Superior temporal gyrus (tissue), 1 donor: ENCODE data around the gene TOP3B.

ENCODE experiments used
- DNase-seq: peaks from one replicate; pipeline ENCODE4 v3.0.0-alpha.2; 2016; ENCODE audit errors: extremely low spot score

Gene TOP3B

GRCh38 chr22:21963286-21963685, 19.3 kb downstream of the TOP3B start:
- DNase-seq = no peak

DNA sequence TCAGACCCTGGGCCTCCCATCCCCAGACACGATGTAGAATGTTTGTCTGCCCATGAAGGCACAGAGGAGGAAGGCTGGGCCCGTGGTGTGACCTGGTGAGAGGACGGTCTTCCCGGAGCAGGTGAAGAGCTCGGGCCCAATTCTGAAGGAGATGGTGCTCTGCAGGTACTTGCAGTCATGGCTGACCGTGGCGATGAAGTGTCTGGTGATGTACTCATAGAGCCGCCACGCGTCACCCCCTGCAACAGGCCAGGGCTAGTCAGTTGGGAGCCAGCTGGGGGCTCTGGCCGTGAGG, 20.0 kb downstream of the TOP3B start:
- no peak for DNase-seq

DNA sequence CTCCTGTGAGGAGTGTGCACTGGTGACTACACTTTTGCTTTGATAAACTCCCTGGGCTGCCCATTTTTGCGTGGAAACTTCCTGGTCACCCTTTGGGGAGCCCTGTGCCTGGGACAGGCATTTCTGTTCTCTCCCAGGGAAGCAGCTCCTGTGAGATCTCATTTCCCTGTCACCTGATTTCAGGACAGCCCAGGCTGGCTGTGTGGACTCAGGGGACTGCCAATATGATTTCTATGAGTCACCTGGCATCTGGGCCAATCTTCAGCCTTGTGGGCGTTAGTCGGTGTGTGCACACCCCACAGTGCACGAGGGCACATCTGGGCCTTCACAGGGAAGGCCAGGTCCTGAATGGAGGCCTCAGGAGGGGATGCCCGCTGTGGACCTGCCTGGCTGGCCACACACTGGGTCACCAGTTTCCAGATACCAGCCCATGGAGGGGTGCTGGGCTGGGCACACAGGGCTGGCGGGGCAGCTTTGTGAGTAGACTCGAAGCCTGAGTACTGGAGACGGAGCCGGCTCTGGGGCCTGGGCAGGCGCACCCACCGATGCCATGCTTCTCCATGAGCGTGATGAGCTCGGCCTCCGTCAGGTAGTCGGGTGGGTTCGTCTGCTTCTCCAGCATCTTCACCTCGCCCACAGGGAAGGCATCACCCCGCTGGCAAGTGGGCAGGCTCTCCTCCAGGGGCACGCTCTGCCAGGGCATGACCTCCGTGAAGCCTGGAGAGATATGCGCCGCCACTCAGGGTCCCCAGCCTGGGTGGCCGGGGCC, 20.5 kb downstream of the TOP3B start:
- DNase-seq = no peak

DNA sequence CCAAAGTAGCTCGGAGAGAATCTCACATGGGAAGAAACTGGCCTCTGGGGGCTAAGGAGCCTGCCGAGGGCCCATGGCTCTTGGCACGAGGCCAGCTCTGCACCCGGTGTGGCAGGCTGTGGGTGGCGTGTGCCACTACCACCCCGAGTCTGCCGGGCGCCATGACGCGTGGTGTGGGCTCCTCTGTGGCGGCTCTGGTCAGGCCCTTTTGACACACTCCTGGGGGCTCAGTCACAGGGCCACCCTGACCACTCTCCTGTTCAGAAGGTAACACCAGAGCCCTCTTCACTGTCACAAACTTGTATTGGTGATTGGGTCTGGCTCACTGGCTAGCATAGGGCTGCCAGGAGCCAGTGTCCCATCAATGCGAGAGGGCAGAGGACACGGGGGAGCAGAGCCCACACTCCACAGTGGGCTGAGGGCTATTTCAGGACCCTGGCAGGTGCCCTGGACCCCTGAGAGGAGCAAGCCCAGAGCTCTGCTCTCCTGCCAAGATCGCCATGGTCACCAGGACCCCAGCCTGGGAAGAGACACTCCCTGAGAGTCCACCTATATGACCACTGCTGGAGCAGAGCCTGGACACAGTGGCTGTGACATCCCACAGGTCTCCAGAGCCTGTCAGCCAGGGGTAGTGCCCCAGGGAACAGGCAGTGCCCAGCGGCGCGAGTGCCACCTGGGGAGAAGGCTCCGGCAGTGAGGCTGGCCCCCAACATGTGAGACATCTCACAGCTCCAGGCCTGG, 21.3 kb downstream of the TOP3B start:
- no peak for DNase-seq

DNA sequence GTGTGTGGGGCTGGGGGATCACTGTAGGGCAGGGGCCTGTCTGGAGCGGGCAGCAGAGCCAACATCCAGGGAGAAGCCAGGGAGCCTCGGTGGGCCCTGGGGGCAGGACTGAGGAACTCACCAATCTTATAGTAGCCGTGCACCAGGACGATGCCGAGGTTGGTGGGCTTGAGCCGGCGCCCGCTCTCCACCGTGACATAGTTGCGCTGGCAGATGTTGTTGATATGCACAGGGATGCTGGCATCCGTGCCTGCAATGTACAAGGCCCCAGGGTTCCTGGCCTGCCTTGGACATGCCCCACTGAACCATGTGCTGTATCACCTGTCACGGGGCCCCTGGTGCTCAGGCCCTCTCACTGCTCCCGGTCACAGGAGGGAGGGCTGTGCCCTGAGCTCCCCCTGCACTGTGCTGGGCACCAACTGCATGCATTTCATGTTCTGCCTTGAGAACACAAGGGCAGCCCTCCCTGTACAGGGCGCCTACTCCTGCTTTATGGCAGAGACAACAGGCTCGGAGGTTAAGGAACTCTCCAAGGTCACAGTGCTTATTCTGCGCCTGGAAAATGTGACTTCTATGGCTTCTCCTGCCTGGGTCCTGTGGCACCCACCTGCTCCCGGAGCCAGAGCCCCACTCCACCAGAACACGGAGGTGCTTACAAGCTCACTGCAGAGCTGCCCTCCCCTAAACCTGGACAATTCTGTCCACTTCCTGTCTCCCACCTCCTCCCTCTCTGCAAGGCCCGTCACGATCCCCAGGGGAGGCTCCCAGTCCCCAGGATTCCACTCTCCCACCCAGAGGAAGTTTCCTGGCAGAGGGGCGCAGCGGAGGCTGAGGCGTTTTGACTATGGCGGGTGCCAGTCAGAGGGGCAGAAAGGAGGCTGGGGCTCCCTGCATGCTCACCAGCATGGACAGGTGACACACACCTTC, 22.1 kb downstream of the TOP3B start:
- no peak for DNase-seq

DNA sequence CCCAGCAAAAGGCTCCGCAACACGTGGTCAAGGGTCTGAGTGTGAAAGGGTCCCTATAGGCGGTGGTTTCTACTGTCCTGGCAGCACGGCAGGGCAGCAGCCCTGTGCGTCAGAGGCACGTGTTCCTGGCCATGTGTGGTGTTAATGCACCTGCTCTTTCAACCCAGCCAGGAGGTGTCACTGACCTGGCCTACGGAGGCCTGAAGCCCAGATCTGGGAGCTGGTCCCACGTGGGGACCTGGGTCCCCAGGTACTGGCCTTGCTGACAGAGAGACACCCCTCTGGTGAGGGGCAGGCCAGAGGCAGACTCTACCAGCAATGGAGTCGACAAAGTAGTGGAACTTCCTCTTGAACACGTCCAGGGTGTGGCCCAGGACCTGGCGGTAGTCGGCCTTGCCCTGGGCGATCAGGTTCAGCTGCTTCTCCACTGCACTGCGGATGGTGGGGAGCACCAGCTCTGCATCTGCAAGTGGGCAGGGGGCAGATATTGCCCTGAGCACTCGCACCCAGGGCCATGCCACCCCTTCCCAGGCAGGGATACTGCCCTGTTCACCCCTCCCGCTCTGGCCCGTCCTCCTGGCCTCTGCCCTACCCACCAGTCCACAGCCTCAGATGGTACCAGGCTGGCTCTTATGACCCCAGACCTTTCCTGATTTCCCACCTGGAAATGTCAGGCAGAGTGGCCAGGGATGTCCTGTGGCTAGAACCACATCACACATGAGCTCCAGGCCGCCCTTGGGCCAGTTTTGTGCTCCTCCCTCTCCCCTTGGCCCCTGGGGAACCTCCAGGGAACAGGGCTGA, 23.1 kb downstream of the TOP3B start:
- DNase-seq = no peak

GRCh38 chr22:21958360-21959273, 24.0 kb downstream of the TOP3B start:
- no peak for DNase-seq

- DNase-seq = peak; percentile 83
Observed at GRCh38 chr22:21952586-21953571, 29.7 kb downstream of the TOP3B start, which contains the start of gene PPM1F. TSS of gene PPM1F (minus strand) at chr22:21952848. CDS start at chr22:21946048, 6,800 bp downstream.

DNA sequence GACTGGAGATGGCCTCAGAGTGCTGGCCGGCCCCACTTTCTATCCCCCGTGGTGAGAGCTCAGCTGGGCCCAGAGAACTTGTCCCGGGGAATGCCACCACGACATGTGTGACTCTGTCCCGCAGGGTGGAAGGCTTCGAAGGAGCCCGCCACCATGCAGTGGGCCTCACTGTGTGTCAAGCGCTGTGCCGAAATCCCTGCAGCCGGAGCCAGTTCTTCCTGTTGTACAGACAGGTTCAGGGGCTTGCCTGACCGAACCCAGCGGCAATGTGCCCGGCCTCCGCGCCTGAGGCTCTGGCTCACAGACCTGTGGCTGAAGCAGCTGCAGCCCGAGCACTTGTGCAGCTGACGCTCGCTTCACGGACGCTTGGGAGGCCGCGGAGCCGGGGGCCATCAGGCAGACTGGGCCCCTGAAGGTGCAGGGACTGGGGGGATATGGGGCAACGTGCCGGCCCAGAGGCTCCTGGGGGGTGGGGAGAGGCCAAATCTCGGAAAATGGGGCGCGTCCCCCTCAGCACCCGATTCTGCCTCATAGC, 30.6 kb downstream of the TOP3B start:
- no peak for DNase-seq

DNA sequence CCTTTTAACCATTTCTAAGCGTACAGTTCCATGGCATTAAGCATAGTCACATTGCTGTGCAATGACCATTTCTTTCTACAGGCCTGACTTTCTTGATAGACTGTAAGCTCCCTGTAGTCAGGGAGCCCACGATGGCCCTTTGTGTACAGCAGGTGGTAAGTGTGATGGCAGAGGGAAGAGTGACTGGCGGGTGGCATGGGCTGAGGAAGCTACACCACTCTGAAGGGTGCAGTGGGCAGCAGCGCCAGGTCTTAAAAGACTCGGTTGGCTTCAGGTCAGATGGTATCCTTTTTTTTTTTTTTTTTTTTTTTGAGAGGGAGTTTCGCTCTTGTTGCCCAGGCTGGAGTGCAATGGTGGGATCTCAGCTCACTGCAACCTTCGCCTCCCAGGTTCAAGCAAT, 31.5 kb downstream of the TOP3B start:
- DNase-seq = no peak

- no peak for DNase-seq
Observed at GRCh38 chr22:21949948-21950347, 32.6 kb downstream of the TOP3B start.

- no peak for DNase-seq
Observed at GRCh38 chr22:21949569-21949918, 33.0 kb downstream of the TOP3B start.

- no peak for DNase-seq
Observed at GRCh38 chr22:21948824-21949568, 33.6 kb downstream of the TOP3B start.

DNA sequence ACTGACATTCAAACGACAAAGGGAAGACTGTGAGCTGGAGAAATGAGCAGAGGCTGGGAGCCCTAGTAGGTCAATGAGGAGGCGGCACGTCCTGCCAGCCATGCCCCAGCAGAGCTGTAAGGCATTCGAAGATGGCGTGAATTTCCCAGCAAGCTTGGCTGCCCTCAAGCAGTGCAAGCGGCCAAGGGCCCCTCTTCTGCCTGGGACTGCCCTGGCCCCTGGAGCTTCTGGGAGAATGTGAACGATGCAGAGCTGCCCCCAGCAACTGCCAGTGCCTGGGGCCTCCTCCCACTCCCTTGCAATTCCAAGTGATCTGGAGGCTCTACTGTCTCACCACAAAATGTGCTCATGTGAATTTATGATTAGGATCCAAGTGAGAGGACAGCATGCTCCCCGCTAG, 34.2 kb downstream of the TOP3B start:
- no peak for DNase-seq

- peak; percentile 33 for DNase-seq
Observed at GRCh38 chr22:21947040-21948014, 35.3 kb downstream of the TOP3B start.

DNA sequence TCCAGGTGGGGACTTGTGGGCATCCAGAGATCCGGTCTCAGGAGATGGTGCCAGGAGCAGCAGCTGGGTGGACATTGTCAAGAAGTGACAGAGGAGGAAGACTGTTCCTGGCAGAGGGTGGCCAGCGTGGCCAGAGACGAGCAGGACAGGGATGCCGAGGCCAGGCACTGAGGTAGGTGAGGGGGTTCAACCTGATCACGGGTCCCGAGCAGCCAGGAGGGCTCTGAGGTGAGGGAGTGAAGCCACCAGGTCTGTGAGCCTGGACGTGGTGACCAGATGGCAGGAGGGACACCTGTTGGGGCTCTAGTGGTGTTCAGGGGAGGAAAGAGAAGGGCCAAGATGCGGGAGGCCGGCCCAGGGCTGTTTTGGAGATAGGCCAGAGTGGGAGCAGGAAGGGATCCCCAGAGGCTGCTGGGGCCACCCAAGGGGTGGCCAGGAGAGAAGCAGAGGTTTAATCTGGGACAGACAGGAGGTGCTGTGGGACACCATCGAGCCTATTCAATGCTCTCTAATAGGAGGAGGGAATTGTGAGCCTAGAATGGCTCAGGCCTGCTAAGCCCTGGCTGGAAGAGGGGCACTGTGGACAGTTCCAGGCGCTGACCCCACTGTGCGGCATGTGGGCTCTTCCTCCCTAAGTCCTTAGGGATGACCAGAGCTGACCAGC, 36.2 kb downstream of the TOP3B start:
- DNase-seq = no peak
